CD8-positive, alpha-beta memory T cell (primary cell): Measurements from ENCODE around the gene RNPEP. TPM values are rescaled to one million over a fixed set of nuclear protein-coding genes. Genes with fewer than 3 reads are reported as not detected.
"Not testable (repeated sequence)": the region's sequence is repeated elsewhere in the genome, so short reads cannot be mapped to it uniquely, and the experiment has no call there.

ENCODE experiments used
- CTCF ChIA-PET: fragments of 350-600 bp; sonication (Branson Sonifier 250); formaldehyde crosslinking; loops from one replicate; lab custom pipeline; 2021; ENCODE audit warnings: antibody characterized with exemption; lab: Charles Lee
- POLR2A ChIA-PET: fragments of 350-600 bp; sonication (Branson Sonifier 250); formaldehyde crosslinking; loops from one replicate; lab custom pipeline; 2021; ENCODE audit warnings: antibody characterized with exemption; lab: Charles Lee
- DNase-seq, 5 donors: peaks; one replicate each; pipeline versions ENCODE4 v3.0.0 to v3.0.0-alpha.2; 2020 to 2022; ENCODE audit warnings: mixed read lengths in 1 of 5
- H3K27ac ChIP-seq: one replicate; pipeline ENCODE4 v1.7.0; 2013; ENCODE audit warnings: low read depth, mild to moderate bottlenecking, low read length, moderate library complexity
- H3K27me3 ChIP-seq: 2 replicates; pipeline ENCODE4 v1.7.0; 2013; ENCODE audit warnings: low read length, mild to moderate bottlenecking; ENCODE audit not compliant: insufficient read depth, poor library complexity, severe bottlenecking
- H3K36me3 ChIP-seq: 2 replicates; pipeline ENCODE4 v1.7.0; 2013; ENCODE audit warnings: mild to moderate bottlenecking, low read length, moderate library complexity; ENCODE audit not compliant: insufficient read depth
- H3K4me1 ChIP-seq: 2 replicates; pipeline ENCODE4 v1.7.0; 2013; ENCODE audit warnings: mild to moderate bottlenecking, low read length, moderate library complexity; ENCODE audit not compliant: insufficient read depth
- H3K4me3 ChIP-seq: 2 replicates; pipeline ENCODE4 v1.7.0; 2013; ENCODE audit warnings: mild to moderate bottlenecking, low read length
- H3K9me3 ChIP-seq: 2 replicates; pipeline ENCODE4 v1.7.0; 2013; ENCODE audit warnings: mild to moderate bottlenecking, low read length
- H3K27ac Mint-ChIP-seq, 8 donors: one replicate each; pipeline ENCODE4 v1.8.0; 2020 to 2021; ENCODE audit warnings: mixed read lengths in 8 of 8, mild to moderate bottlenecking in 6 of 8, inconsistent platforms in 3 of 8, moderate library complexity in 3 of 8
- H3K27me3 Mint-ChIP-seq, 2 donors: one replicate each; pipeline ENCODE4 v1.8.0; 2020 to 2021; ENCODE audit warnings: mixed read lengths in 2 of 2, mild to moderate bottlenecking in 1 of 2, moderate library complexity in 1 of 2
- H3K36me3 Mint-ChIP-seq, 3 donors: one replicate each; pipeline ENCODE4 v1.8.0; 2020 to 2021; ENCODE audit warnings: mixed read lengths in 3 of 3, inconsistent platforms in 1 of 3, mild to moderate bottlenecking in 1 of 3
- H3K4me1 Mint-ChIP-seq, 3 donors: one replicate each; pipeline ENCODE4 v1.8.0; 2020 to 2021; ENCODE audit warnings: mixed read lengths in 3 of 3, inconsistent platforms in 1 of 3, mild to moderate bottlenecking in 1 of 3
- H3K4me3 Mint-ChIP-seq, 7 donors: one replicate each; pipeline ENCODE4 v1.8.0; 2020 to 2021; ENCODE audit warnings: mixed read lengths in 7 of 7, mild to moderate bottlenecking in 6 of 7, moderate library complexity in 4 of 7, inconsistent platforms in 2 of 7
- H3K9me3 Mint-ChIP-seq, 5 donors: one replicate each; pipeline ENCODE4 v1.8.0; 2020 to 2022; ENCODE audit warnings: mixed read lengths in 5 of 5, mild to moderate bottlenecking in 3 of 5, moderate library complexity in 2 of 5, inconsistent platforms in 1 of 5
- polyA plus RNA-seq: library from polyadenylated mRNA; unstranded; fragments of 300-500 nt; fragmentation: Illumina TruSeq; gene quantifications from one replicate; pipeline ENCODE4 v1.2.3, GENCODE V29; 2021
- total RNA-seq, 2 experiments: library from RNA; stranded (reverse); gene quantifications; one replicate each; pipeline ENCODE4 v1.2.3, GENCODE V29; 2021

Gene RNPEP
- total and polyA plus RNA-seq, 3 experiments from 2014 or later, result 30.5 to 36.3 (median 33.2) TPM

DNA sequence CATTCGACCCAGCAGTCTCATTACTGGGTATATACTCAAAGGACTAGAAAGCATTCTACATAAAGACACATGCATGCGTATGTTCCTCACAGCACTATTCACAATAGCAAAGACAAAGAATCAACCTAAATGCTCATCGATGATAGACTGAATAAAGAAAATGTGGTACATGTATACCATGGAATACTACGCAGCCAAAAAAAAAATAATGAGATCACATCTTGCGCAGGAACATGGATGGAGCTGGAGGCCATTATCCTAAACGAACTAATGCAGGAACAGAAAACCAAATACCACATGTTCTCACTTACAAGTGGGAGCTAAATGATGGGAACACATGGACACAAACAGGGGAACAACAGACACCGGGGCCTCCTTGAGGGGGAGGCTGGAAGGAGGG lies 71.6 kb downstream of the RNPEP start:
- H3K36me3 Mint-ChIP-seq, result no peaks in the 10 kb centered on the region
- POLR2A ChIA-PET, result no interaction called here
- CTCF ChIA-PET, result no interaction called here

DNA sequence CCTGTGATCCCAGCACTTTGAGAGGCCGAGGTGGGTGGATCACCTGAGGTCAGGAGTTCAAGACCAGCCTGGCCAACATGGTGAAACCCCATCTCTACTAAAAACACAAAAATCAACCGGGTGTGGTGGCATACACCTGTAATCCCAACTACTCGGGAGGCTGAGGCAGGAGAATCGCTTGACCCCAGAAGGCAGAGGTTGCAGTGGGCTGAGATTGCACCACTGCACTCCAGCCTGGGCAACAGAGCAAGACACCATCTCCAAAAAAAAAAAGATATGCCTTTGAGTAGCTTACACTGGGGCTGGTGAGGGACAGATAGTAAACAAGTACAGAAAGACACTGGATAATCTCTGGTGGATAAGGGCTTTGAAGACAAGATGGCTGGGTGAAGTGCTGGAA lies 72.2 kb downstream of the RNPEP start:
- H3K9me3 ChIP-seq, DNase-seq, POLR2A ChIA-PET, H3K27ac ChIP-seq, H3K4me1 ChIP-seq, CTCF ChIA-PET, H3K27ac Mint-ChIP-seq, H3K9me3 Mint-ChIP-seq, H3K4me3 ChIP-seq, H3K4me3 Mint-ChIP-seq, H3K27me3 ChIP-seq, H3K36me3 ChIP-seq, H3K4me1 Mint-ChIP-seq, H3K36me3 Mint-ChIP-seq: not testable (repeated sequence)
- H3K27me3 Mint-ChIP-seq, result peaks cover 10 to 20% of the 10 kb centered on the region in 2 donors

More for the DNA sequence above, 71.6 kb downstream of the RNPEP start:
- Histone ChIP-seq H3K9me3 (no peaks in the 10 kb centered on the region), H3K4me3 (no peak overlapping the region), H3K27ac (no peak overlapping the region), H3K4me1 (no peaks in the 10 kb centered on the region), H3K27me3 (no peaks in the 10 kb centered on the region), H3K36me3 (no peaks in the 10 kb centered on the region)
- peaks cover 10 to 21% of the 10 kb centered on the region in 2 donors for H3K27me3 Mint-ChIP-seq
- H3K4me1 Mint-ChIP-seq, result no peaks in the 10 kb centered on the region
- no peak overlapping the region for H3K4me3 Mint-ChIP-seq
- H3K27ac Mint-ChIP-seq, result no peak overlapping the region
- DNase-seq, result no peak
- H3K9me3 Mint-ChIP-seq, result no peaks in the 10 kb centered on the region

Other genes starting within 250 kb of the RNPEP start
- 10 to 100 TPM; 65.2 to 71.2 TPM for gene IPO9, start 153.5 kb upstream of the RNPEP start, total RNA-seq
- gene IPO9, start 153.5 kb upstream of the RNPEP start, polyA plus RNA-seq, result 27.8 TPM
- gene SHISA4, start 93.8 kb upstream of the RNPEP start, total RNA-seq, result under 1 TPM; 0.24 to 0.88 TPM
- 0.41 TPM for gene SHISA4, start 93.8 kb upstream of the RNPEP start, polyA plus RNA-seq
- gene LMOD1, start 36.1 kb upstream of the RNPEP start, total RNA-seq, result not detected
- gene LMOD1, start 36.1 kb upstream of the RNPEP start, polyA plus RNA-seq, result not detected
- 100 to 1,000 TPM; 120 to 130 TPM for gene TIMM17A, start 27.1 kb upstream of the RNPEP start, total RNA-seq
- 31.5 TPM for gene TIMM17A, start 27.1 kb upstream of the RNPEP start, polyA plus RNA-seq
- gene ELF3, start 27.9 kb downstream of the RNPEP start, total RNA-seq, result under 1 TPM; 0.11 to 0.26 TPM
- not detected for gene ELF3, start 27.9 kb downstream of the RNPEP start, polyA plus RNA-seq
- not detected for gene GPR37L1, start 140.3 kb downstream of the RNPEP start, total RNA-seq
- 0.08 TPM for gene GPR37L1, start 140.3 kb downstream of the RNPEP start, polyA plus RNA-seq
- gene ARL8A, start 162.1 kb downstream of the RNPEP start, total RNA-seq, result 10 to 100 TPM; 50.2 to 51.4 TPM
- gene ARL8A, start 162.1 kb downstream of the RNPEP start, polyA plus RNA-seq, result 12.3 TPM
- gene PTPN7, start 178.0 kb downstream of the RNPEP start, total RNA-seq, result 100 to 1,000 TPM; 446 to 449 TPM
- gene PTPN7, start 178.0 kb downstream of the RNPEP start, polyA plus RNA-seq, result 91.4 TPM
- under 1 TPM; 0.40 to 0.53 TPM for gene LGR6, start 211.2 kb downstream of the RNPEP start, total RNA-seq
- gene LGR6, start 211.2 kb downstream of the RNPEP start, polyA plus RNA-seq, result 3.1 TPM